UCSD-AML1 (cell line): ENCODE data around the gene PLEKHH1.
"Not testable (repeated sequence)": the region's sequence is repeated elsewhere in the genome, so short reads cannot be mapped to it uniquely, and the experiment has no call there.

ENCODE experiments used
- DNase-seq: peaks from one replicate; lab custom pipeline; 2025; ENCODE audit not compliant: unreplicated experiment; lab: John Stamatoyannopoulos, UW

The PLEKHH1 gene

GRCh38 chr14:67529947-67530935 lies 2.8 kb upstream of the PLEKHH1 start:
- DNase-seq: no peak

DNA sequence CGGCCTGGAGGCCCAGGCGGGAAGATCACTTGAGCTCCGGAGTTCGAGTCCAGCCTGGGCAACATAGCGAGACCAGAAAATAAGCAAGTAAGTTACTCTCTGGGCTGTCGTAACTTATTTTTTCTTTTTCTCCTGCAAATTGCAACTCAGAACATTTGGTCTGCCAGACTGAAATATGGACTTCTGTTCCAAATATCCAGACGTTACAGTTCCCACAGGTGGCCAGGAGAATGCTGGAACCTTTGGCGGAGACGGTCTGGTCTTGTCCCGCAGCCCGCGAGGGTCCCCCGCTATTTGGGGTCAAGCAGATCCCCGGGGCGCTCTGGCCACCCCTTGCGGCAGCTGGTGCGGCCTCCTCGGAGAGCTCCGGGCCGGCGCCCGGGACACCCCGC lies 488 bp upstream of the PLEKHH1 start:
- DNase-seq: no peak

- DNase-seq: no peak
Observed at GRCh38 chr14:67533754-67534085, 630 bp downstream of the PLEKHH1 start.

GRCh38 chr14:67536087-67536486 lies 3.0 kb downstream of the PLEKHH1 start:
- no peak for DNase-seq

DNA sequence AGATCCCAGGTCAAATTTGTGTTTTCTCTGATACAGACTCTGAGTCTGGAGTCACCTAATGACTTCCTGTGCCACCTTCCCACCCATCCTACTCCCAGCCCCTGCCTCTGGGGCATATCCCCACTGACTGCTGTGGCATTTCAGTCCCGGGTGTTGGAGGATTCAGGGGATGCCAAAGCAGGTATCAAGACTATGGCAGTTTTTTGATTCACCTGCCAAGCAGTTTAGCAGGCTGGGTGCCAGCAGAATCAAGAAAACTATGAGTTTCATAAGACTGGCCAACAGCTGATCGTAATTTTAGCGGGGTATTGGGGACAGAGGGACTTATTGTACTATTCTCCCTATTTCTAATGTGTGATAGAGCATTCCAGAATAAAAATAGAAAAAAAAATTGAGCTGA lies 4.6 kb downstream of the PLEKHH1 start:
- no peak for DNase-seq

DNA sequence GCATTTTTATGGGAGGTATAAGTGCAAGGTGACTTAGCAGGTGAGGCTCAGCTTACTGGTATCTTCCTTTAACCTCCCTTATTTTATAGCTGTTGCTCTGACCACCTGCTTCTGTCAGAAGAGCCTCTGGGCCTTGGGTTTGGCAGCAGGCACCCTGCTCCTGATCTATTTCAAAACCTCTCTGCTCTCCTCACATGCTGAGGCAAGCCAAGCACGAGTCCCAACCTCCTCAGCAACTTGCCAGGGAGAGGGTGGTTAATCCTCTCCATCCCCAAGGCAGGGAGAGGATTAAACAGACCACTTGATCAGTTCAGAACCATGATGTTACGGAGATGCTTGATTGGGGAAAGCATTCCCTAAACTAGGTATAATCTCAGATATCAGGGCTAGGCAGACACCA lies 5.4 kb downstream of the PLEKHH1 start:
- no peak for DNase-seq

DNA sequence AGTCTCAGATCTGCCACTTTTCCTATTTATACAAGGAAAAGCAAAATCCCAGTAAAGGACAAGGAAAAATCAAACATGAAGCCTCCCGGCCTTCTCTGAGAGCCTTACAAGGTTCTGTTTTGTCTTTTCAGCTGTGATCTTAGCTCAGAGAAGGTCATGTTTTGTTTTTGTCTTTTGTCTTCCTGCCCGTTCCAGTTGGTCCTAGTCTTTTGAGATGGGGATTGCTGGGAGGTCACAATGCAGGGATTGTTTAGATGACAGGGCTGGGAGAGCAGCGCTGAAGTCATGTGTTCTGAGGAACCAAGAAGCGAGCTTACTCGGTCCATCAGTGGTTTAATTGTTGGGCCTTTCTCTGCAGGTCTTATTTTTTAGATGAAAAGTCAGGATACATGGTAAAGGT lies 6.0 kb downstream of the PLEKHH1 start:
- no peak for DNase-seq

GRCh38 chr14:67541448-67542387 lies 8.6 kb downstream of the PLEKHH1 start:
- DNase-seq: peak; percentile 19

GRCh38 chr14:67542620-67543019 lies 9.5 kb downstream of the PLEKHH1 start:
- DNase-seq: not testable (repeated sequence)

DNA sequence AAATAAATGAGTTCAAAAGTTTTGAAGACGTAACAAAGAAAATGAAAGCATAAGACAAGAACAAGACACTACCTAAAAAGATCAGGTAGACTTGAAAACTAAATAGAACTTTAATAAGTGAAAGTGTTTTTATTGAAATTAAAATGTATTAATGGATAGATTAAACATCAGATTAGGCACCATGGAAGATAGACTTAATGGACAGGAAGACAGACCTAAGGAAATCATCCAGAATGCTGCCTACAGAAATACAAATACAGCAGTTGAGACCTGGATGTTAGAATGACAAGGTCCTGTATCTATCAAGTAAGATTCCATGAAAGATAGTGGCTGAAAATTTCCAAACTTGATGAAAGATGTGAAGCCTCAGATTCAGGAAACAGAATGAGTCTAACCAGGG lies 11.5 kb downstream of the PLEKHH1 start:
- DNase-seq: no peak

DNA sequence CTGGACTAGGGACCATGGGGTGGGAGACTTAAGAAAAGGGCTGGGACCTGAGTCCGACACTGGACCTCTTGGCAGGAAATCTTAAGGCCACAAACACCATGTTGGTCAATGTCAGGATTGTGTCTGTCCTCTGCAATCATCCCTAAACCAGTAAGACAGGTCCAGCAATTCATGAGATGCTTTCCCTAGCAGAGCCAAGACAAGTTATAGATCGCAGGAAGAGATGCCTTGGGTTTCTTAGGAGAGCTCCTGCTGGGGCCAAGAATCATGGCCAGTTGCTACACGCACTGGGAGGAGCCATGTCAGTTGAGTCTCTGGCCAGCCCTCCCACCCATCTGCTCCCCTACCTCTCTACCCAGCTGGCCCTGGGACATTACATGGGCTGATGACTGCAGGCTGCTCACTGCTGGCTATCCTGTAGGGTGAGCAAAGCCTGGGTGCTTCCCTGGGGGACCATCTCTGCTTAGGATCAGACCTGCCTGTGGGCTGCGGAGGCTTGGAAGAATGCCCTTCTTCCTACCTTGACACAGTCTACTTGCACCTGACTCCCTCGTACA lies 14.2 kb downstream of the PLEKHH1 start:
- no peak for DNase-seq

DNA sequence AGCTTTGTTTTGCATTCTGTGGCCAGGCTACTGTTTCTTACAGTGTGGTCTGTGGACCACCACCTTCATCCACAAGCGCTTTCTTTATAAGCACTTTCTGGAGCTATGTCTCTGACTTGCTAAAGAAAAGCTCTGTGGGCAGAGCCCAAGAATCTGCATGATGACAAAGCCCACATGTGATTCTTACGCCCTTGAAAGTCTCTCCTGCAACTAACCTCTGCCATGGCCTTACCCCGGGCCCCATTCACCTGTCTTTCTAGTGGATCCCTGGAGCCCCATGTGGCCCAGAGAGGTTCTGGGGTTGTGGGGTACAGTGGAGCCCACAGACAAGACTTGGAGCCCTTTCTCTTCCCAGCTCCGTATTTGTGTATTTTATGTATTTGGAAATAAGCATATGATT lies 16.6 kb downstream of the PLEKHH1 start:
- DNase-seq: no peak

GRCh38 chr14:67551123-67551522 lies 18.0 kb downstream of the PLEKHH1 start:
- no peak for DNase-seq

DNA sequence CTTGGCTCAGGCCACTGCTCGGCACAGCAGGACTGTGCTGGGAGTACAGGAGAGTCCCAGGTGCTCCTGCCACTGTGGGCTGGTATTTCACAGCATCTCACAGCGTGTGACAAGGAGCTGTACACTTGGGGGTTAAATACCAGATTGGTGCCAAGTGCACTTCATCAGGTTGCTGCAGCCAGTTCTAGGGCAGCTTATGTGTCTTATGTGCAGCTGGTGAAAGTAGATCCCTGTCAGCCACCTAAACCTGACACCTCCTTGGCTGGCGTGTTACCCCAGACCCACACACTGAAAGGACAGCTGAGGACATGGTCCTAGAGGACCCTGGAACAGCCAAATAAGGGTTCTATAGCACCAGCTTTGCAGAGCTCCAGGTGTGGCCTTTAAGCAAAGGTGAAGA lies 18.9 kb downstream of the PLEKHH1 start:
- no peak for DNase-seq

DNA sequence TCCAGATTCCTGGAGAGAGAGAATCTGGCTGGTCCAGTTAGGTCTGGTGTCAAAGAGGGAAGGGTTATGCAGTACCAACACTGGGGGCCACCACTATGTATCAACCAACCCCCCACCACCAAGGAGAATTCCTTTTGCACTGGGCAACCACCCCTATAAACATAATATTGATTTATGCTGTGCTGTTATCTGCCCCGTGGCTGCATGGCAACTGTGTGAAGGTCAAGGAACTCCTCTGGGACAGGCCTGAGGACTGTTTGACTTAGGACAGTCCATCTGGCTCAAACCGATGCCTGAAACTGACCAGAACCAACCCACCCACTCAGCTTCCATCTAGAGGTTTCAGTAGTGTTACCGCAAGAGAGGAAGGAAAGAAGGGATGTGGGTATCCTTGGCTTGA lies 20.5 kb downstream of the PLEKHH1 start:
- DNase-seq: no peak

DNA sequence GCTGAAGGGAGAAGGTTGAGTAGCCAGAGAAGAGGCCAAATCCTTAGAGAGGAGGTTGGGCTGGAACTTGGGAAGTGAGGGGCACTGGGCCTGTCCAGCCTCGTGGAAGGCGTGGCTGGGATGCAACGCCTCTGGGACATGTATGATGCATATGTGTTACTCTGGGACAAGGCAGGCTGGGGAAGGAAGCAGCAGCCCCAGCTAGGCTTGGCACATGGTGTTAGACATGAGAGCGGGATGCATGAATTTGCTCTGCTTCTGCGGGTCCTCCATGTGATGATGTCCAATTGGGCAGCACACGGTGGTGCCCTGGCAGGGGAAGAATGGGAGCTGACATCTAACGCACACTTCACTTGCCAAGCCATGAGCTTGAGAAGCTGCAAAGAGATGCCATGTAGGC lies 21.3 kb downstream of the PLEKHH1 start:
- no peak for DNase-seq

DNA sequence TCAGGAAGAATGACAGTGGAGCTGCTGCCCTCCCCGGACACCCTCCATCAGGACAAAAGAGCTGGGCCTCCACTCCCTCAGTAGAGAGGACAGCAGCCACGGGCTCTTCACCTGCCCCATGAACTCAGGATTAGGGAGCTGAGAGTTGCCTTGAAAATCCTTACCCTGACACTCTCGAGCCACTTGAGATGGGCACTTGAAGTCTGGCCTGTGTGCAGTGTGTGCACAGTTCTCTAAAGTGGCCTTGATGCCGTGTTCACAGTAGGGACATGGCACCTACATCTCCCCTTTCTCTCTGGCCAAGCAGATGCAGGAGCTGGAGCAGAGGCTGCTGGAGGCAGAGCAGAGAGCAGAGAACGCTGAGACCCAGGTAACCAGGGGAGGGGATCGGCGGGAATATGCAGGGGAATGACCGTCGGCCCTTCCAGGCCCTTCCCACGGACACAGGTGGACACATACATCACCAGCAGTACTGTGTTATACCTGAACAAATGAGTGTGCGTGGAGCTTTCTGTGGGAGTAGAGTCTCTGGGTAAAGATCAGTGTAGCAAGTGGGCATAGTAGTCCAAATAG lies 22.5 kb downstream of the PLEKHH1 start:
- DNase-seq: no peak

GRCh38 chr14:67556671-67557070 lies 23.6 kb downstream of the PLEKHH1 start:
- DNase-seq: no peak

DNA sequence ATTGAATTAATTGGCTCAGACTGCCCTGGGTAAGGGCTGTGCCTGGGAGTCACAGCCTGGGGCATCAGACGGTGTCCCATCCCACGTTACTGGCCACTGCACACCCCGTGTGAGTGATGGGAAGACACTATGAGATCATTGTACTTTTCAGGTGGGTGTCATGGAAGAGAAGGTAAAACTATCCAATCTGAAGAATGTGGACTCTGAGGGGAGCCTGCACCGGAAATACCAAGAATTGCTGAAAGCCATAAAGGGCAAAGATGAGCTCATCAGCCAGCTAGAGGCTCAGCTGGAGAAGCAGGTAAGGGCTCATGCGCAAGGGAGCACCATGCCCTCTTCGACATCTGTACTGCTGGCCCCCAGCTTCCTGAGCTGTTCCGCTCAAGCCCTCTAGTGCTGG lies 24.0 kb downstream of the PLEKHH1 start:
- DNase-seq: no peak

- DNase-seq: no peak
Observed at GRCh38 chr14:67557656-67558055, 24.6 kb downstream of the PLEKHH1 start.

DNA sequence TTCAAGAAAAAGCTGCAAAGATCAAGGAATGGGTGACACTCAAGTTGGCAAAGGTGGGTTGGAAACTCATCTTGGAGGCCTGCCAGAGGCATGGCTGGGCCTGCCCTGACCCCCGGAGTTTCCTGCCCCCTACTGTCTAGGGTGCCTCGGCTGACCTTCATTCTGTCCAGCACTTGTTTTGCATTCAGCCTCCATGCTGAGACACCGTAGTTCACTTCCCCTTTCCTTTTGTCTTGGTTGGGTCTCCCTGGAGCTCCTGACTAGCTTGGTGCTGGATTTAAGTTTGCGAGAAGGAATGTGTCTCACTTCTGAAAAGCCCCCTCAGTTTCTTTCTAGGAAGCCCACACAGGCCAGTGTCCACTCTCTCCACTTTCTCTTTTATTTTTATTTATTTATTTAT lies 26.5 kb downstream of the PLEKHH1 start:
- no peak for DNase-seq
